Breast epithelium (tissue), 4 donors: ENCODE results near the gene LMO1. TPM values are rescaled to one million over a fixed set of nuclear protein-coding genes. Genes with fewer than 3 reads are reported as not detected.

Source experiments
- DNase-seq, 2 donors: peaks; one replicate each; pipeline ENCODE4 v3.0.0-alpha.2; 2019; ENCODE audit warnings: low spot score in 2 of 2
- H3K27ac ChIP-seq, 2 donors: fragments of 200-600 bp; sonication (generic) in 1 of 2; one replicate each; pipeline ENCODE4 v1.5.1; 2016 to 2019; ENCODE audit warnings: mild to moderate bottlenecking in 1 of 2
- H3K27me3 ChIP-seq, 2 donors: fragments of 200-600 bp; sonication (generic) in 1 of 2; one replicate each; pipeline versions ENCODE4 v1.5.1 to v1.6.0; 2017 to 2019; ENCODE audit warnings: control low read depth in 1 of 2, mild to moderate bottlenecking in 1 of 2
- H3K36me3 ChIP-seq: fragments of 200-600 bp; one replicate; pipeline ENCODE4 v1.5.1; 2019
- H3K4me1 ChIP-seq, 2 donors: fragments of 200-600 bp; sonication (generic); one replicate each; pipeline ENCODE4 v1.5.1; 2016 to 2019; ENCODE audit warnings: control low read depth in 1 of 2
- H3K4me3 ChIP-seq, 3 donors: fragments of 200-600 bp; sonication (generic); 1 replicate in 2 of 3; 2 replicates in 1 of 3; pipeline ENCODE4 v1.5.1; 2016 to 2019; ENCODE audit warnings: mild to moderate bottlenecking in 3 of 3, moderate library complexity in 2 of 3
- H3K9me3 ChIP-seq, 2 donors: fragments of 200-600 bp; sonication (generic) in 1 of 2; one replicate each; pipeline ENCODE4 v1.5.1; 2016 to 2019; ENCODE audit warnings: control low read depth in 1 of 2
- POLR2A ChIP-seq: fragments of 450-650 bp; IDR thresholded peaks from one replicate; pipeline ENCODE4 v1.6.1; 2016; ENCODE audit warnings: antibody characterized with exemption, mild to moderate bottlenecking, moderate library complexity
- POLR2AphosphoS5 ChIP-seq, 3 donors: sonication (generic); formaldehyde crosslinking; IDR thresholded peaks; one replicate each; pipeline ENCODE4 v1.6.1; 2017; ENCODE audit warnings: antibody characterized with exemption in 3 of 3
- intact Hi-C: fragments of 100-400 bp; cut with DNase I; formaldehyde crosslinking; loops from one replicate; pipeline ENCODE4 v1.15.1; 2023; ENCODE audit warnings: low total_unique reads
- total RNA-seq, 3 donors: library from RNA; depleted of rRNA; stranded (reverse); fragments of >200 nt; gene quantifications; one replicate each; pipeline ENCODE4 v1.1.0, GENCODE V29; 2016
- TF ChIP-seq, protein P1 (sequence below), 3 donors: fragments of 450-650 bp; IDR thresholded peaks; one replicate each; pipeline ENCODE4 v1.5.1; 2016 to 2017; ENCODE audit warnings: antibody characterized with exemption in 3 of 3, mild to moderate bottlenecking in 3 of 3, moderate library complexity in 3 of 3

The LMO1 gene
- total RNA-seq, 3 donors from 2014 or later: not detected

GRCh38 chr11:8309311-8309710 is 45.6 kb upstream of the LMO1 start:
- Histone ChIP-seq H3K36me3 (no peaks in the 10 kb centered on the region), H3K4me3 (no peak overlapping the region), H3K9me3 (peaks cover 3 to 7% of the 10 kb centered on the region in 2 donors), H3K27ac (no peak overlapping the region), H3K27me3 (no peaks in the 10 kb centered on the region), H3K4me1 (no peaks in the 10 kb centered on the region)
- intact Hi-C loops: no loop called here
- DNase-seq: peak in 1 of 2 donors; percentile 15
- TF ChIP-seq, protein P1, sequence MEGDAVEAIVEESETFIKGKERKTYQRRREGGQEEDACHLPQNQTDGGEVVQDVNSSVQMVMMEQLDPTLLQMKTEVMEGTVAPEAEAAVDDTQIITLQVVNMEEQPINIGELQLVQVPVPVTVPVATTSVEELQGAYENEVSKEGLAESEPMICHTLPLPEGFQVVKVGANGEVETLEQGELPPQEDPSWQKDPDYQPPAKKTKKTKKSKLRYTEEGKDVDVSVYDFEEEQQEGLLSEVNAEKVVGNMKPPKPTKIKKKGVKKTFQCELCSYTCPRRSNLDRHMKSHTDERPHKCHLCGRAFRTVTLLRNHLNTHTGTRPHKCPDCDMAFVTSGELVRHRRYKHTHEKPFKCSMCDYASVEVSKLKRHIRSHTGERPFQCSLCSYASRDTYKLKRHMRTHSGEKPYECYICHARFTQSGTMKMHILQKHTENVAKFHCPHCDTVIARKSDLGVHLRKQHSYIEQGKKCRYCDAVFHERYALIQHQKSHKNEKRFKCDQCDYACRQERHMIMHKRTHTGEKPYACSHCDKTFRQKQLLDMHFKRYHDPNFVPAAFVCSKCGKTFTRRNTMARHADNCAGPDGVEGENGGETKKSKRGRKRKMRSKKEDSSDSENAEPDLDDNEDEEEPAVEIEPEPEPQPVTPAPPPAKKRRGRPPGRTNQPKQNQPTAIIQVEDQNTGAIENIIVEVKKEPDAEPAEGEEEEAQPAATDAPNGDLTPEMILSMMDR (IDR thresholded peaks at IDR 0.05): no peak
- no peak for TF ChIP-seq POLR2A
- TF ChIP-seq POLR2AphosphoS5 (IDR thresholded peaks at IDR 0.05): no peak

DNA sequence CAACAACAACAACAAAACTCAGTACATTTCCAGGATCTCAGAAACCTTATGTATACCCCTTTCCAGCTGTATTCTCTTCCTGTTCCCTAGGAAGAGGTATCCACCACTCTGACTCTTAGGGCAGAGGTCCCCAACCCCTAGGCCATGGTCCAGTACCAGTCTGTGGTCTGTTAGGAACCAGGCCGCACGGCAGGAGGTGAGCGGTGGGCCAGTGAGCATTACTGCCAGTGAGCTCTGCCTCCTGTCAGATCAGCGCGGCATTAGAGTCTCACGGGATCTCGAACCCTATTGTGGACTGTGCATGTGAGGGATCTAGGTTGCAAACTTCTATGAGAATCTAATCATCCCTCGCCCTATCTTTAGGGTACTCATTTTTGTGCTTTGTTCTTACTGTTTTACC is 43.9 kb upstream of the LMO1 start:
- peaks cover 3 to 7% of the 10 kb centered on the region in 2 donors for H3K9me3 ChIP-seq
- H3K4me1 ChIP-seq: no peaks in the 10 kb centered on the region
- no peak overlapping the region for H3K4me3 ChIP-seq
- no peak overlapping the region for H3K27ac ChIP-seq
- no peaks in the 10 kb centered on the region for H3K27me3 ChIP-seq
- no peak for DNase-seq
- no peaks in the 10 kb centered on the region for H3K36me3 ChIP-seq
- intact Hi-C loops: no loop called here
- TF ChIP-seq, protein P1 (IDR thresholded peaks at IDR 0.05): no peak
- TF ChIP-seq POLR2AphosphoS5 (IDR thresholded peaks at IDR 0.05): no peak
- TF ChIP-seq POLR2A: no peak

DNA sequence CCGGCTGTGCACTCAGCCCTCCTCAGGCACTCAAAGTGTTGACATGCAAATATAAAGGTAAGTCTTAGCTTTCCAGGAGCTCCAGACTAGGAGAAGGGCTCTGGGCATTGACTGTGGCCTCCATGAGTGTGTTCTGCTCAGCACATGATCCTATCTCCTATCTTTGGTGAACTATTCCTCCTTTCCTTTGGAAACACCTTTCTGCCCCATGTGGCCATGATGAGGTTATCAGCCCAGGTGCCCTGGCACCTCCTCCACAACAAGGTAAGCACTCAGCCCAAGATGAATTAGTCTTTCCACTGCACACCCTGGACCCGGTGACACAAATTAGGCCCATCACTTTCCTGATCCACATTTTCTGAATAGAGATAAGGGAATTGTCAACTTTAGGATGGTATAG is 37.9 kb upstream of the LMO1 start:
- H3K36me3 ChIP-seq: no peaks in the 10 kb centered on the region
- H3K4me3 ChIP-seq: no peak overlapping the region
- H3K27me3 ChIP-seq: no peaks in the 10 kb centered on the region
- no peak for TF ChIP-seq POLR2A
- TF ChIP-seq, protein P1 (IDR thresholded peaks at IDR 0.05): no peak
- TF ChIP-seq POLR2AphosphoS5 (IDR thresholded peaks at IDR 0.05): no peak
- no peaks in the 10 kb centered on the region for H3K4me1 ChIP-seq
- no peak overlapping the region for H3K27ac ChIP-seq
- DNase-seq: no peak
- intact Hi-C loops: no loop called here
- peaks cover 3 to 7% of the 10 kb centered on the region in 2 donors for H3K9me3 ChIP-seq

- no peak for DNase-seq
- TF ChIP-seq POLR2AphosphoS5 (IDR thresholded peaks at IDR 0.05) (no peak), POLR2A (no peak)
- TF ChIP-seq, protein P1 (IDR thresholded peaks at IDR 0.05): no peak
- no peaks in the 10 kb centered on the region for H3K4me1 ChIP-seq
These were observed 35.4 kb upstream of the LMO1 start for GRCh38 chr11:8298801-8299786.

GRCh38 chr11:8297781-8298440 is 34.2 kb upstream of the LMO1 start:
- H3K27ac ChIP-seq: no peak overlapping the region
- H3K36me3 ChIP-seq: no peaks in the 10 kb centered on the region
- no peaks in the 10 kb centered on the region for H3K4me1 ChIP-seq
- intact Hi-C loops: no loop called here
- H3K27me3 ChIP-seq: no peaks in the 10 kb centered on the region
- TF ChIP-seq, protein P1 (IDR thresholded peaks at IDR 0.05): no peak
- TF ChIP-seq POLR2AphosphoS5 (IDR thresholded peaks at IDR 0.05): no peak
- TF ChIP-seq POLR2A: no peak
- DNase-seq: no peak
- H3K9me3 ChIP-seq: no peaks in the 10 kb centered on the region
- H3K4me3 ChIP-seq: no peak overlapping the region

More at GRCh38 chr11:8298801-8299786, 35.4 kb upstream of the LMO1 start:
- H3K27me3 ChIP-seq: no peaks in the 10 kb centered on the region
- no peak overlapping the region for H3K27ac ChIP-seq
- H3K9me3 ChIP-seq: no peaks in the 10 kb centered on the region
- no peaks in the 10 kb centered on the region for H3K36me3 ChIP-seq
- intact Hi-C loops: no loop called here
- H3K4me3 ChIP-seq: no peak overlapping the region
